Hepatocyte (in vitro differentiated cells): ENCODE data around the gene NOC4L. TPM values are rescaled to one million over a fixed set of nuclear protein-coding genes. Genes with fewer than 3 reads are reported as not detected.

Experiments
- DNase-seq: peaks from one replicate; pipeline ENCODE4 v3.0.0-alpha.2; 2016; ENCODE audit warnings: low spot score
- H2AFZ ChIP-seq: fragments of 200-600 bp; sonication (generic); 2 replicates; pipeline ENCODE4 v1.6.0; 2016; ENCODE audit warnings: antibody characterized with exemption, mild to moderate bottlenecking
- H3K27ac ChIP-seq: fragments of 200-600 bp; sonication (generic); 2 replicates; pipeline ENCODE4 v1.5.1; 2016; ENCODE audit warnings: mild to moderate bottlenecking
- H3K27me3 ChIP-seq: fragments of 200-600 bp; sonication (generic); 2 replicates; pipeline ENCODE4 v1.6.1; 2016
- H3K36me3 ChIP-seq: fragments of 200-600 bp; sonication (generic); replicated peaks from 2 replicates; pipeline ENCODE4 v1.5.1; 2016; ENCODE audit warnings: low read depth; ENCODE audit not compliant: insufficient read depth
- H3K4me1 ChIP-seq: fragments of 200-600 bp; sonication (generic); 2 replicates; pipeline ENCODE4 v1.5.1; 2016; ENCODE audit warnings: mild to moderate bottlenecking, moderate library complexity; ENCODE audit not compliant: insufficient read depth
- H3K4me2 ChIP-seq: fragments of 200-600 bp; sonication (generic); 2 replicates; pipeline ENCODE4 v1.6.0; 2016
- H3K4me3 ChIP-seq: fragments of 200-600 bp; sonication (generic); 2 replicates; pipeline ENCODE4 v1.5.1; 2016; ENCODE audit warnings: mild to moderate bottlenecking
- H3K79me2 ChIP-seq: fragments of 200-600 bp; sonication (generic); 2 replicates; pipeline ENCODE4 v1.6.0; 2017; ENCODE audit warnings: mild to moderate bottlenecking
- H3K9me2 ChIP-seq: fragments of 200-600 bp; sonication (generic); replicated peaks from 2 replicates; pipeline ENCODE4 v1.6.0; 2017; ENCODE audit warnings: mild to moderate bottlenecking; ENCODE audit not compliant: insufficient read depth
- H3K9me3 ChIP-seq: fragments of 200-600 bp; sonication (generic); 2 replicates; pipeline ENCODE4 v1.5.1; 2016; ENCODE audit warnings: low read depth, mild to moderate bottlenecking
- H4K20me1 ChIP-seq: fragments of 200-600 bp; sonication (generic); 2 replicates; pipeline ENCODE4 v1.6.0; 2016; ENCODE audit warnings: mild to moderate bottlenecking; ENCODE audit not compliant: insufficient read depth, poor library complexity, severe bottlenecking
- CTCF ChIP-seq: fragments of 200-600 bp; sonication (generic); IDR thresholded peaks from 2 replicates; pipeline ENCODE4 v1.5.1; 2016; ENCODE audit warnings: antibody characterized with exemption, mild to moderate bottlenecking; ENCODE audit not compliant: poor library complexity
- EZH2 ChIP-seq: fragments of 200-600 bp; sonication (generic); IDR thresholded peaks from 2 replicates; pipeline ENCODE4 v1.6.1; 2016; ENCODE audit warnings: antibody characterized with exemption, mild to moderate bottlenecking, borderline replicate concordance
- EZH2phosphoT487 ChIP-seq: fragments of 200-600 bp; sonication (generic); IDR thresholded peaks from one replicate; pipeline ENCODE4 v1.6.1; 2018; ENCODE audit warnings: antibody characterized with exemption, mild to moderate bottlenecking, low read depth, moderate library complexity; ENCODE audit not compliant: unreplicated experiment, severe bottlenecking
- WGBS: methylation state at CpG from one replicate; pipeline ENCODE4 v1.1.6; 2016; ENCODE audit warnings: low lambda C conversion rate; ENCODE audit errors: missing lambda C conversion rate; 5-methylcytosine and 5-hydroxymethylcytosine counted together
- polyA plus RNA-seq: library from polyadenylated mRNA; unstranded; fragments of >200 nt; fragmentation: Nextera tagmentation; extraction: Ambion mirVana; gene quantifications from 2 replicates; pipeline ENCODE4 v1.2.1, GENCODE V29; 2016
- total RNA-seq: library from RNA; depleted of rRNA; stranded (reverse); fragments of >200 nt; gene quantifications from 2 replicates; pipeline ENCODE4 v1.2.3, GENCODE V29; 2014

The NOC4L gene
- total and polyA plus RNA-seq, 2 experiments from 2014 or later, result 8.9 to 31.8 TPM

- WGBS, result 67% methylated on average over 16 of the region's 16 CpGs
- no peak for DNase-seq
- no peaks in the 10 kb centered on the region for H3K9me3 ChIP-seq
- peaks cover 12% of the 10 kb centered on the region for H3K27me3 ChIP-seq
- H2AFZ ChIP-seq, result no peak overlapping the region
- no peak overlapping the region for H3K4me3 ChIP-seq
- no peaks in the 10 kb centered on the region for H3K4me1 ChIP-seq
- H3K79me2 ChIP-seq, result no peaks in the 10 kb centered on the region
- no peak overlapping the region for H3K4me2 ChIP-seq
- no peak overlapping the region for H3K27ac ChIP-seq
- no peak for TF ChIP-seq EZH2
- H3K9me2 ChIP-seq, result no peaks in the 10 kb centered on the region
- no peaks in the 10 kb centered on the region for H4K20me1 ChIP-seq
- no peaks in the 10 kb centered on the region for H3K36me3 ChIP-seq
Measured at GRCh38 chr12:132170094-132170636, 25.9 kb downstream of the NOC4L start.

- Histone ChIP-seq H3K4me2 (no peak overlapping the region), H4K20me1 (no peaks in the 10 kb centered on the region), H3K4me1 (no peaks in the 10 kb centered on the region), H3K27ac (no peak overlapping the region), H3K79me2 (no peaks in the 10 kb centered on the region), H3K9me2 (no peaks in the 10 kb centered on the region), H3K9me3 (no peaks in the 10 kb centered on the region), H2AFZ (no peak overlapping the region), H3K4me3 (no peak overlapping the region), H3K36me3 (no peaks in the 10 kb centered on the region), H3K27me3 (peaks cover 12% of the 10 kb centered on the region)
- no peak for DNase-seq
- TF ChIP-seq EZH2, result no peak
- no peak for TF ChIP-seq CTCF
- TF ChIP-seq EZH2phosphoT487, result no peak
- WGBS, result 92% methylated on average over 31 of the region's 33 CpGs
Measured at GRCh38 chr12:132170637-132171292, 26.5 kb downstream of the NOC4L start.

GRCh38 chr12:132171293-132171967 is 27.2 kb downstream of the NOC4L start:
- H3K9me3 ChIP-seq, result no peaks in the 10 kb centered on the region

More at GRCh38 chr12:132171293-132171967, 27.2 kb downstream of the NOC4L start:
- 78% methylated on average over 20 of the region's 24 CpGs for WGBS
- no peaks in the 10 kb centered on the region for H3K79me2 ChIP-seq
- no peak overlapping the region for H3K27ac ChIP-seq
- no peaks in the 10 kb centered on the region for H4K20me1 ChIP-seq
- no peaks in the 10 kb centered on the region for H3K9me2 ChIP-seq
- TF ChIP-seq CTCF, result no peak
- DNase-seq, result no peak
- no peak overlapping the region for H3K4me3 ChIP-seq
- H3K27me3 ChIP-seq, result peaks cover 18% of the 10 kb centered on the region
- H3K4me1 ChIP-seq, result no peaks in the 10 kb centered on the region
- H3K36me3 ChIP-seq, result no peaks in the 10 kb centered on the region
- no peak overlapping the region for H2AFZ ChIP-seq
- H3K4me2 ChIP-seq, result no peak overlapping the region
